Suprapubic skin (tissue), 4 donors: ENCODE results near the gene OPN1MW3. TPM values are rescaled to one million over a fixed set of nuclear protein-coding genes. Genes with fewer than 3 reads are reported as not detected.
"Not testable (repeated sequence)": the region's sequence is repeated elsewhere in the genome, so short reads cannot be mapped to it uniquely, and the experiment has no call there.

ENCODE experiments used
- DNase-seq, 2 donors: peaks; one replicate each; pipeline ENCODE4 v3.0.0-alpha.2; 2019; ENCODE audit warnings: low spot score in 2 of 2
- H3K27ac ChIP-seq: fragments of 200-600 bp; sonication (generic); one replicate; pipeline ENCODE4 v1.5.1; 2019
- H3K27me3 ChIP-seq: fragments of 200-600 bp; sonication (generic); one replicate; pipeline ENCODE4 v1.5.1; 2019
- H3K36me3 ChIP-seq: fragments of 200-600 bp; sonication (generic); one replicate; pipeline ENCODE4 v1.5.1; 2019
- H3K4me1 ChIP-seq: fragments of 200-600 bp; sonication (generic); one replicate; pipeline ENCODE4 v1.5.1; 2019
- H3K4me3 ChIP-seq: fragments of 200-600 bp; sonication (generic); one replicate; pipeline ENCODE4 v1.5.1; 2019; ENCODE audit warnings: mild to moderate bottlenecking
- H3K9me3 ChIP-seq: fragments of 200-600 bp; sonication (generic); one replicate; pipeline ENCODE4 v1.5.1; 2019
- EP300 ChIP-seq: sonication (generic); formaldehyde crosslinking; IDR thresholded peaks from one replicate; pipeline ENCODE4 v1.6.1; 2017; ENCODE audit warnings: antibody characterized with exemption
- POLR2A ChIP-seq, 2 donors: fragments of 450-650 bp; IDR thresholded peaks; one replicate each; pipeline ENCODE4 v1.6.1; 2017; ENCODE audit warnings: antibody characterized with exemption in 2 of 2, mild to moderate bottlenecking in 2 of 2, moderate library complexity in 2 of 2
- POLR2AphosphoS5 ChIP-seq, 3 donors: sonication (generic); formaldehyde crosslinking; IDR thresholded peaks; one replicate each; pipeline ENCODE4 v1.6.1; 2017; ENCODE audit warnings: antibody characterized with exemption in 3 of 3
- WGBS: methylation state at CpG from one replicate; pipeline ENCODE4 v1.1.5; 2018; 5-methylcytosine and 5-hydroxymethylcytosine counted together
- total RNA-seq, 4 donors: library from RNA; depleted of rRNA; stranded (reverse); fragments of >200 nt; gene quantifications; one replicate each; pipeline ENCODE4 v1.1.0, GENCODE V29; 2016
- TF ChIP-seq, protein P1 (sequence below), 2 donors: fragments of 200-600 bp in 1 of 2; fragments of 450-650 bp in 1 of 2; sonication (generic) in 1 of 2; IDR thresholded peaks; one replicate each; pipeline ENCODE4 v1.5.1; 2016 to 2019; ENCODE audit warnings: antibody characterized with exemption in 2 of 2, mild to moderate bottlenecking in 1 of 2, moderate library complexity in 1 of 2

OPN1MW3 gene
- total RNA-seq, 4 donors from 2014 or later = not detected

DNA sequence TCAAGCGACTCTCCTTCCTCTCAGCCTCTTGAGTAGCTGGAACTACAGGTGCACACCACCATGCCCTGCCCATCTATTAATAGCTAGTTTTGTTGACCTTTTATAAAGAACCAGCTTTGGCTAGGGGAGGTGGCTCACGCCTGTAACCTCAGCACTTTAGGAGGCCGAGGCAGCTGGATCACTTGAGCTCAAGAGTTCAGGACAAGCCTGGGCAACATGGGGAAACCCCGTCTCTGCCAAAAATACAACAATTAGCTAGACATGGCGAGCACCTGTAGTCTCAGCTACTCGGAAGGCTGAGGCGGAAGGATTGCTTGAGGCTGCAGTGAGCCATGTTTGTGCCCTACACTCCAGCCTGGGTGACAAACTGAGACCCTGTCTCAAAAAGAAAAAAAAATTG is 40.9 kb downstream of the OPN1MW3 start:
- Histone ChIP-seq H3K27me3 (no peaks in the 10 kb centered on the region), H3K9me3 (no peaks in the 10 kb centered on the region), H3K4me1 (no peaks in the 10 kb centered on the region), H3K27ac (no peak overlapping the region), H3K4me3 (no peak overlapping the region), H3K36me3 (no peaks in the 10 kb centered on the region)
- DNase-seq = no peak
- TF ChIP-seq POLR2AphosphoS5 (IDR thresholded peaks at IDR 0.05) (no peak), POLR2A (IDR thresholded peaks at IDR 0.05) (no peak), EP300 (no peak)
- TF ChIP-seq, protein P1, sequence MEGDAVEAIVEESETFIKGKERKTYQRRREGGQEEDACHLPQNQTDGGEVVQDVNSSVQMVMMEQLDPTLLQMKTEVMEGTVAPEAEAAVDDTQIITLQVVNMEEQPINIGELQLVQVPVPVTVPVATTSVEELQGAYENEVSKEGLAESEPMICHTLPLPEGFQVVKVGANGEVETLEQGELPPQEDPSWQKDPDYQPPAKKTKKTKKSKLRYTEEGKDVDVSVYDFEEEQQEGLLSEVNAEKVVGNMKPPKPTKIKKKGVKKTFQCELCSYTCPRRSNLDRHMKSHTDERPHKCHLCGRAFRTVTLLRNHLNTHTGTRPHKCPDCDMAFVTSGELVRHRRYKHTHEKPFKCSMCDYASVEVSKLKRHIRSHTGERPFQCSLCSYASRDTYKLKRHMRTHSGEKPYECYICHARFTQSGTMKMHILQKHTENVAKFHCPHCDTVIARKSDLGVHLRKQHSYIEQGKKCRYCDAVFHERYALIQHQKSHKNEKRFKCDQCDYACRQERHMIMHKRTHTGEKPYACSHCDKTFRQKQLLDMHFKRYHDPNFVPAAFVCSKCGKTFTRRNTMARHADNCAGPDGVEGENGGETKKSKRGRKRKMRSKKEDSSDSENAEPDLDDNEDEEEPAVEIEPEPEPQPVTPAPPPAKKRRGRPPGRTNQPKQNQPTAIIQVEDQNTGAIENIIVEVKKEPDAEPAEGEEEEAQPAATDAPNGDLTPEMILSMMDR (IDR thresholded peaks at IDR 0.05) = no peak
- WGBS = 53% methylated on average over 7 of the region's 7 CpGs

DNA sequence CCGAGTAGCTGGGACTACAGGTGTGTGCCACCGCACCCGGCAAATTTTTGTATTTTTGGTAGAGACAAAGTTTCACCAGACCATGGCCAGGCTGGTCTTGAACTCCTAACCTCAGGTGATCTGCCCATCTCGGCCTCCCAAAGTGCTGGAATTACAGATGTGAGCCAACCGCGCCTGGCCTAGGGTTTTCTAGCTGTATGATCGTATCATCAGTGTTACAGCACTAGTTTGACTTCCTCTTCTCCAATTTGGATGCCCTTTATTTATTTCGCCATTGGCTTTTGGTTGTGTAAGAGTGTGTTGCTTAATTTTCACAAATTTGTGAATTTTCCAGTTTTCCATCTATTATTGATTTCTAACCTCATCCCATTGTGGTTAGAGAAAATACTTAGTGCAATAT is 43.4 kb downstream of the OPN1MW3 start:
- Histone ChIP-seq H3K4me1 (no peaks in the 10 kb centered on the region), H3K27ac (no peak overlapping the region), H3K27me3 (no peaks in the 10 kb centered on the region), H3K9me3 (no peaks in the 10 kb centered on the region), H3K4me3 (no peak overlapping the region), H3K36me3 (no peaks in the 10 kb centered on the region)
- 87% methylated on average over 8 of the region's 8 CpGs for WGBS
- DNase-seq = no peak
- TF ChIP-seq, protein P1 (IDR thresholded peaks at IDR 0.05) = no peak
- TF ChIP-seq POLR2A (IDR thresholded peaks at IDR 0.05) = no peak
- no peak for TF ChIP-seq POLR2AphosphoS5 (IDR thresholded peaks at IDR 0.05)

DNA sequence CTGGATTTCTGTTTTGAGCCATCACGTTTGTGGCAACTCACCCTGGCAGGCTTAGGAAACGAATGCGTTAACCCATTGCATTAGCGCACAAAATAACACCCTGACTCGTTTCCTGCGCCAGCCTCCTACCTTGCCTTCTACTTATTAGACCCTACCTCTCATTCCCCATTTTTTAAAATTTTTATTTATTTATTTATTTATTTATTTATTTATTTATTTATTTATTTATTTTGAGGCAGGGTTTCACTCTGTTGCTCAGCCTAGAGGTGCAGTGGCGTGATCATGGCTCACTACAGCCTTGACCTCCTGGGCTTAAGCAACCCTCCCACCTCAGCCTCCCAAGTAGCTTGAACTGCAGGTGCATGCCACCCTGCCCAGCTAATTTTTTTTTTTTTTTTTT is 45.6 kb downstream of the OPN1MW3 start:
- not testable (repeated sequence) for H3K27me3 ChIP-seq, H3K36me3 ChIP-seq, H3K9me3 ChIP-seq, H3K27ac ChIP-seq, H3K4me1 ChIP-seq, H3K4me3 ChIP-seq, DNase-seq
- WGBS = 78% methylated on average over 7 of the region's 7 CpGs

DNA sequence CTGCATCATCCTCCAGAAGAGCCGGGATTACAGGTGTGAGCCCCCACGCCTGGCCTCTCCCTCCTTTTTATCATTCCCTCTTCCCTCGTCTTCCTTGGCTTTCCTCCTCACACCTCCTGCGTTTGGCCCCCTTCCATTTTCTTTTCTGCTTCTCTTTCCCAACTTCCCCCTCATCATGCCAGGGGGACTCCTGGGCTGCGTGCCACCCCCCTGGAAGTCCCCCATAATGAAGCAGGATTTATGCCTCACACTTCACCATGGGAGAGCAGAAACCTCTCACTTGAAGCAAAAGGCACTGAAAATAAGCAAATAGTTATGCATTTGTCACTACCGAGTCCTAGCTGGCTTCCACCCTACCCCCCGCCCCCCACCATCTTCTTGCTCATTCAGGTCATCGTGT is 46.1 kb downstream of the OPN1MW3 start:
- H3K4me1 ChIP-seq = no peaks in the 10 kb centered on the region
- DNase-seq = no peak
- 75% methylated on average over 8 of the region's 8 CpGs for WGBS
- no peak overlapping the region for H3K27ac ChIP-seq
- no peaks in the 10 kb centered on the region for H3K27me3 ChIP-seq
- H3K36me3 ChIP-seq = no peaks in the 10 kb centered on the region
- H3K4me3 ChIP-seq = no peak overlapping the region
- no peaks in the 10 kb centered on the region for H3K9me3 ChIP-seq
- no peak for TF ChIP-seq POLR2AphosphoS5 (IDR thresholded peaks at IDR 0.05)
- no peak for TF ChIP-seq EP300
- TF ChIP-seq, protein P1 (IDR thresholded peaks at IDR 0.05) = no peak
- TF ChIP-seq POLR2A (IDR thresholded peaks at IDR 0.05) = no peak

DNA sequence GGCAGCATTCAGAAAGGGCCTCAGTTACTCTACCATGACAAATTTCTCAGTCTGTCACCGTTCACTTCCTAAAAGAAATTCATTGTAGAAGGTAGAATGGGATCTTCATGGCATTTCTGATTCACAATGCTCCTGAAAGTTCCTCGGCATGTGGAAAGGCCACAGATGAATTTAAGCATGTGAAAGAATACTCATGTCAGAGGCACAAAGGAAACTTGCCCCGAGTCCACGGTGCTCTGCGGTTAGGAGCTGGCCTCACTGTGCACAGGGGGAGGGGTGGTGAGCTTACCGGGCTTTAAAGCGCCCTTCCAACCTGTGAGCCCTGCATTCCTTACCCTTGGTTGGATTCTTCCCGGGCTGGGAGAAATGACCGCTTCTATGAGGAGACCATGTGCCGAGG is 47.5 kb downstream of the OPN1MW3 start:
- no peaks in the 10 kb centered on the region for H3K4me1 ChIP-seq
- H3K27ac ChIP-seq = peak overlapping the region; percentile 38
- H3K36me3 ChIP-seq = no peaks in the 10 kb centered on the region
- H3K4me3 ChIP-seq = no peak overlapping the region
- no peak for DNase-seq
- H3K27me3 ChIP-seq = no peaks in the 10 kb centered on the region
- WGBS = 95% methylated on average over 10 of the region's 10 CpGs
- TF ChIP-seq EP300 (no peak), POLR2AphosphoS5 (IDR thresholded peaks at IDR 0.05) (no peak), POLR2A (IDR thresholded peaks at IDR 0.05) (no peak)
- TF ChIP-seq, protein P1 (IDR thresholded peaks at IDR 0.05) = no peak
- no peaks in the 10 kb centered on the region for H3K9me3 ChIP-seq

DNA sequence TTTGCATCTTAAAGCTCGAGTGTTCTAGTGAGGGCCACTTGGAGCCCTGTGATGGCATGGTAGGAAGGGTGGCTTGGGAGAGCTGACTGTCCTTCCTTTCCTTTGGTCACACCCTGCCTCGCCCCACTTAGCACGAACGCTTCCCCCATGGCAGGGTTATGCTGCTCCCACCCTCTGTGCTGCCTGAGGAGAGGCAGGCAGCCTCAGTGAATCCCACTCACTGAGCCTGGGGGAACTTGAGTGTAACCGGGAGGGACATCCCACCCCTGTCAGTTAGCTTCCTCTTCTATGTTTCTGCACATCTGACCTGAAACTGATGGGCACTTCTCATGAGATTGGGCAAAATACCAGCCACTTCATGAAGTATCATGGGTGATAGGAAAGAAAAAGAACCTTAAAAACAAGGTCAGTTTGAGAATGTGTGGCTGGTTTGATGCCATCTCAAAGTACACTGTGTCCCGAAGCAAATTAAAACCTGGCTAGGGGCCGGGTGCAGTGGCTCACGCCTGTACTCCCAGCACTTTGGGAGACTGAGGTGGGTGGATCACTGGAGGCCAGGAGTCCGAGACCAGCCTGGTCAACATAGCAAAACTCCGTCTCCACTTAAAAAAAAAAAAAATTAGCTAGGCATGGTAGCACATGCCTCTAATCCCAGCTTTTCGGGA is 48.3 kb downstream of the OPN1MW3 start:
- no peaks in the 10 kb centered on the region for H3K27me3 ChIP-seq
- no peaks in the 10 kb centered on the region for H3K4me1 ChIP-seq
- no peak for DNase-seq
- peak overlapping the region; percentile 38 for H3K27ac ChIP-seq
- no peaks in the 10 kb centered on the region for H3K36me3 ChIP-seq
- no peak overlapping the region for H3K4me3 ChIP-seq
- H3K9me3 ChIP-seq = no peaks in the 10 kb centered on the region
- WGBS = 83% methylated on average over 11 of the region's 11 CpGs
- TF ChIP-seq POLR2A (IDR thresholded peaks at IDR 0.05) (no peak), EP300 (no peak)
